BE2C (cell line): ENCODE data around the gene PDIA6.

Experiments
- DNase-seq: peaks from one replicate; pipeline ENCODE4 v3.0.0-alpha.2; 2020
- H3K27me3 ChIP-seq: fragments of 250-450 bp; sonication (Bioruptor Pico); 2 replicates; pipeline ENCODE4 v1.5.1; 2020; ENCODE audit warnings: mild to moderate bottlenecking
- H3K36me3 ChIP-seq: fragments of 250-450 bp; sonication (Bioruptor Pico); 2 replicates; pipeline ENCODE4 v1.5.1; 2020; ENCODE audit warnings: mild to moderate bottlenecking
- H3K4me1 ChIP-seq: fragments of 250-450 bp; sonication (Bioruptor Pico); 2 replicates; pipeline ENCODE4 v1.5.1; 2020
- H3K4me3 ChIP-seq: 2 replicates; pipeline ENCODE4 v1.5.1; 2011; ENCODE audit warnings: low read depth, low read length
- H3K9me3 ChIP-seq: fragments of 250-450 bp; sonication (Bioruptor Pico); 2 replicates; pipeline ENCODE4 v1.5.1; 2020
- TF ChIP-seq, protein P1 (sequence below): IDR thresholded peaks from 2 replicates; pipeline ENCODE4 v1.5.1; 2012; ENCODE audit warnings: mild to moderate bottlenecking, low read depth, low read length

The PDIA6 gene

DNA sequence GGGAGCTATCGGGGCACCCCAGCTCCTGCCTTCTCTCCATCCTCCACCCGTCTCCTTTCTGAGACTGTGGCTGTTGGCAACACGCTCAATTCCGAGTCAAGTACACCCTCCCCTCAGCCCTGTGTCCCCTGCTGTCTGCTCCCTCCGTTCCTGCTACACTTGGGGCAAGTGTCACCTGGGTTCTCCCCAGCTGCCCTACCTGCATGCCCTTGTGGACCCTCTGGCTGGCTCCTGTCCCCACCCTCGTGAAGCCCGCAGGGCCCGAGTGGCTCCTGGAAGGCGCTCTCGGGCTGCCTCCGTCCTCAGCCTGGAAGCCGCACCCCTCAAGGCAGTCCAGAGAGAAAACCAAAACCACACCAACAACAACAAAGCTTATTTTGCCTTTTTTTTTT lies 33.9 kb downstream of the PDIA6 start:
- no peak for DNase-seq
- Histone ChIP-seq H3K36me3 (peaks cover 46% of the 10 kb centered on the region), H3K4me1 (peaks cover 4% of the 10 kb centered on the region; the same call in 1 of the 2 replicates), H3K4me3 (no peak overlapping the region), H3K27me3 (no peaks in the 10 kb centered on the region), H3K9me3 (no peaks in the 10 kb centered on the region)
- TF ChIP-seq, protein P1, sequence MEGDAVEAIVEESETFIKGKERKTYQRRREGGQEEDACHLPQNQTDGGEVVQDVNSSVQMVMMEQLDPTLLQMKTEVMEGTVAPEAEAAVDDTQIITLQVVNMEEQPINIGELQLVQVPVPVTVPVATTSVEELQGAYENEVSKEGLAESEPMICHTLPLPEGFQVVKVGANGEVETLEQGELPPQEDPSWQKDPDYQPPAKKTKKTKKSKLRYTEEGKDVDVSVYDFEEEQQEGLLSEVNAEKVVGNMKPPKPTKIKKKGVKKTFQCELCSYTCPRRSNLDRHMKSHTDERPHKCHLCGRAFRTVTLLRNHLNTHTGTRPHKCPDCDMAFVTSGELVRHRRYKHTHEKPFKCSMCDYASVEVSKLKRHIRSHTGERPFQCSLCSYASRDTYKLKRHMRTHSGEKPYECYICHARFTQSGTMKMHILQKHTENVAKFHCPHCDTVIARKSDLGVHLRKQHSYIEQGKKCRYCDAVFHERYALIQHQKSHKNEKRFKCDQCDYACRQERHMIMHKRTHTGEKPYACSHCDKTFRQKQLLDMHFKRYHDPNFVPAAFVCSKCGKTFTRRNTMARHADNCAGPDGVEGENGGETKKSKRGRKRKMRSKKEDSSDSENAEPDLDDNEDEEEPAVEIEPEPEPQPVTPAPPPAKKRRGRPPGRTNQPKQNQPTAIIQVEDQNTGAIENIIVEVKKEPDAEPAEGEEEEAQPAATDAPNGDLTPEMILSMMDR: no peak

DNA sequence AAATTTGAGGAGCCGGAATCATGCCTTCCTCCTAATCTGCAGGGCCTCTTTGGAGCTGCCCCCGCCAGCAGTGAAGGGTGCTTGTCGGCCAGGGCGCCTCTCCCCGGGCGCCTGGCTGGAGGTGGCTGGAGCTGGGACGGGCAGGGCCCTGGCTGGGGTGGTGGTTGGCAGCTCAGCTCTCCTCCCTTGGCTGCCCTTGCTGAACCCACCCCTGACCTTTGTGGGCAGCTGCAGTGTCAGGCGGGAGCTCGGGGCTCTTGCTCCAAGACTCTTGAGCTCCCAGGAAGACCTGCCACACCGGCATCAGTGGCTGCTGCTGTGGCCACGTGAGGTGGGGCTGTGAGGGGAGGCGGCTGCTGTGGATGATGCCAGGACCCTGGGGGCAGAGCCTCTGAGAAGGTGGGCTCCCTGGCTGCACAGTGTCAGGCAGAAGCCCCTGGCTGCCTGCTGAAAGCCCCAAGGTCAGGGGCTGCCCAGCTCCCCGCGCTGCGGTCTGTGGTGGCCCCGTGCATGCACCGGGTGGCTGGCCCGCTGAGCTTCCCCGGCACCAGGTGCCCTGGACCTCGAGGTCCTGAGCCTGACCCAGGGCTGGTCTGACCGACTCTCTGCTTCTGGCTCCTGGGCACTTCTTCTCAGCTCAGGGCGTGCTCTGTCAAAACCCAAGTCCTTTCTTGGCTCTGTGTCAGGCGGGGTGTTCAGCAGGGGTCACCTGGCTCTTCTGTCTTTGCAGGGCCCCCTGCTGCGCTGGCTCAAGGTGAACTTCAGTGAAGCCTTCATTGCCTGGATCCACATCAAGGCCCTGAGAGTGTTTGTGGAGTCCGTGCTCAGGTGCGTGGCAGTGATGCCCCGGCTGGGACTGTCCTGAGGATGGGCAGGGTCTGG lies 34.5 kb downstream of the PDIA6 start:
- TF ChIP-seq, protein P1: no peak
- H3K9me3 ChIP-seq: no peaks in the 10 kb centered on the region
- H3K4me1 ChIP-seq: peaks cover 4% of the 10 kb centered on the region; the same call in 1 of the 2 replicates
- no peak overlapping the region for H3K4me3 ChIP-seq
- no peaks in the 10 kb centered on the region for H3K27me3 ChIP-seq
- no peak for DNase-seq
- H3K36me3 ChIP-seq: peaks cover 39% of the 10 kb centered on the region

DNA sequence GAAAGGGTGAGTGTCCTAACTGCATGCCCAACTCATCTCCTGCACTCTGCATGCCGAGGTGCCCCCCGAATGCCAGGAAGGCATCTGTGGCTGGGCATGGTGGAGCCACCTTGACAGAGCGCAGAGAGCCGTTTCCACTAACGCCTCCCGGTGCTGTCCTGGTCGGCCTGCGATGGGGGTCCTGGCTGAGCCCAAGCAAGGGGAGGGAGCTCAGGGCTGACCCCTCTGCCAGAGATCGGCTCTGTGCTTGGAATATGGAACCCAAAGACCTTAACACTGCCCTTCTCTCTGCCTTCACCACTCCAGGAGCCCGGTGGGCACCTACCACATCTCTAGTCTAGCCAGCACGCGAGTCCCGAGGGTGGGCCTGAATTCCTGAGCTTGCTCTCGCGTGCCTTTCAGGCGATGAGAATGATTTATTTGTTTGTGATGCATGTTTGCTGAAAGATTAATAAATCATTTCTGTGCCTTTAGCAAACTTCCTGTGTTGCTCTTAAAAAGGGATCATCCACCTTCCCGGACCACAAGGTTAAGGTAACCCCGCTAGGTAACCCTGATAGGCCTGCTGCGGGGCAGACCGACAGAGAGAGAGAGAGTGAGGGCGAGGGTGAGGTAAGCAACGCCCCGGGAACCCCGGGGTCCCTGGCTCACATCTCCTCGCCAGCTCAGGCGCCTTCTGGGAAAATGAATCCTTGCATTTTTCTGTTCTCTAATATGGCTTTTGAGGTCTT lies 35.3 kb downstream of the PDIA6 start:
- no peaks in the 10 kb centered on the region for H3K9me3 ChIP-seq
- peaks cover 34% of the 10 kb centered on the region for H3K36me3 ChIP-seq
- H3K4me3 ChIP-seq: no peak overlapping the region
- no peak for DNase-seq
- peaks cover 4% of the 10 kb centered on the region; the same call in 1 of the 2 replicates for H3K4me1 ChIP-seq
- TF ChIP-seq, protein P1: no peak
- no peaks in the 10 kb centered on the region for H3K27me3 ChIP-seq

DNA sequence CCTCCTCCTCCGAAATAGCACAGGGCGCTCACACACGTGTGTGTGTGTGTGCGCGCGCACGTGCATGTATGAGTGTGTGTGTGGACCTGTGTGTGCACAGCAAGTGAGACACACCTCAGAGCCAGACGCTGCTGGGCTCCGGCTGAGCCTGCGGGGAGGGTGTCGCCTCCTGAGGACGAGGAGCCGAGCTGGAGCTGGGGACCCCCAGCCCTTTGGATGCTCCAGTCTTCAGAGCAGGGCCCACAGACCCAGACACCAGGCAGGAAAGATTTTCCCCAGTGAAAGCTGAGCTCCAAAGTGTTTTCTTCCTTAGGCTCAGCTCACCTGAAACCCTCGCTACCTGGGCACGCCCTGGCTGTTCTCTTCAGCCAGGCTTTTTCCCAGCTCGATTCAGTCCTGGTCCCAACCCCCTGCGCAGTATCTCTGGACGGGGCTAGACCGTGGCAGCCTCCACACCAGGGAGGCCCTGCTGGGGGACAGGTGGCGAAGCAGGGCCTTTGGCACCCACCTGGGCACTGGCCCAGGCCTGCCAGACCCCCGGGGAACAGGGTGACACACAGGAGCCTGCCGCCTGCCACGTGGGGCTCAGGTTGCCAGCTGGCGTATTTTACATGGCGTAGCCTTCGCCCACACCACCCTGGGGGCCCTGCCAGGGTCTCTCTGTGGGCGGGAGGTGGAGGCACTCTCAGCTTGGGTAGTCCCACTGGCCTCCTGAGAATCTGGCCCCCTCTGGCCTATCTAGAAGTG lies 36.2 kb downstream of the PDIA6 start:
- Histone ChIP-seq H3K4me1 (peaks cover 4% of the 10 kb centered on the region; the same call in 1 of the 2 replicates), H3K4me3 (no peak overlapping the region), H3K9me3 (no peaks in the 10 kb centered on the region), H3K27me3 (no peaks in the 10 kb centered on the region), H3K36me3 (peaks cover 26% of the 10 kb centered on the region)
- no peak for DNase-seq
- TF ChIP-seq, protein P1: no peak

DNA sequence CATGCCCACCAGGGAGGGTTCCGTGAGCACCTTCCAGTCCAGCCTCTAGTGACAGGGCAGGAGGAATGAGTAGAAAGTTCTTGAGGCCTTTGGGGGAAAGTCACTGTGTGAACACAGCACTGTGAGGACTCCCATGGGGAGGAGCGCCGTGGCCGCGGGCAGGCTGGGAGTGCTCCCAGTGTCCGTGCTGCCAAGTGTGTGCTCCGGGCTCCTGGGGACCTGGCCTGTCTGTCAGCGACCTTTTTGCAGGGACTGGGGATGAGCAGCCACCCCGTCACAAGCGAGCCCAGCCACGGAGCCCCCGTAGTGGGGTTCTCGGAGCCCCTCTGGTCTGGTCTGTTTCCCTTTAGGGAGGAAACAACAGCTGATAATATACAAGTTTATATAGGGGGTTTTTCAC lies 36.8 kb downstream of the PDIA6 start:
- peaks cover 4% of the 10 kb centered on the region; the same call in 1 of the 2 replicates for H3K4me1 ChIP-seq
- TF ChIP-seq, protein P1: no peak
- H3K9me3 ChIP-seq: no peaks in the 10 kb centered on the region
- H3K27me3 ChIP-seq: no peaks in the 10 kb centered on the region
- no peak overlapping the region for H3K4me3 ChIP-seq
- H3K36me3 ChIP-seq: peaks cover 23% of the 10 kb centered on the region
- DNase-seq: no peak
